Neutrophil (primary cell): ENCODE measurements around the gene NDUFA11.

Source experiments
- H3K27ac ChIP-seq: fragments of 200-600 bp; sonication (generic); 2 replicates; pipeline ENCODE4 v1.5.1; 2016; ENCODE audit warnings: mild to moderate bottlenecking, moderate library complexity
- H3K27me3 ChIP-seq: fragments of 200-600 bp; sonication (generic); 2 replicates; pipeline ENCODE4 v1.6.0; 2016; ENCODE audit warnings: mild to moderate bottlenecking
- H3K36me3 ChIP-seq: fragments of 200-600 bp; sonication (generic); 2 replicates; pipeline ENCODE4 v1.5.1; 2017
- H3K4me1 ChIP-seq, 2 experiments: fragments of 200-600 bp in 1 of 2; sonication (generic) in 1 of 2; 1 replicate in 1 of 2; 2 replicates in 1 of 2; pipeline versions ENCODE4 v1.5.1 to v1.6.1; 2013 to 2016; ENCODE audit warnings: low read depth in 1 of 2, low read length in 1 of 2, mild to moderate bottlenecking in 1 of 2, moderate library complexity in 1 of 2; ENCODE audit not compliant: control insufficient read depth in 1 of 2, insufficient read depth in 1 of 2
- H3K4me3 ChIP-seq, 2 experiments: fragments of 200-600 bp in 1 of 2; sonication (generic) in 1 of 2; 1 replicate in 1 of 2; 2 replicates in 1 of 2; pipeline ENCODE4 v1.5.1; 2013 to 2016; ENCODE audit warnings: low read depth in 1 of 2, low read length in 1 of 2, mild to moderate bottlenecking in 1 of 2, moderate library complexity in 1 of 2
- H3K9me3 ChIP-seq: fragments of 200-600 bp; sonication (generic); 2 replicates; pipeline ENCODE4 v1.5.1; 2016
- TF ChIP-seq, protein P1 (sequence below): fragments of 200-600 bp; sonication (generic); IDR thresholded peaks from 2 replicates; pipeline ENCODE4 v1.5.1; 2016; ENCODE audit warnings: antibody characterized with exemption

Gene NDUFA11

DNA sequence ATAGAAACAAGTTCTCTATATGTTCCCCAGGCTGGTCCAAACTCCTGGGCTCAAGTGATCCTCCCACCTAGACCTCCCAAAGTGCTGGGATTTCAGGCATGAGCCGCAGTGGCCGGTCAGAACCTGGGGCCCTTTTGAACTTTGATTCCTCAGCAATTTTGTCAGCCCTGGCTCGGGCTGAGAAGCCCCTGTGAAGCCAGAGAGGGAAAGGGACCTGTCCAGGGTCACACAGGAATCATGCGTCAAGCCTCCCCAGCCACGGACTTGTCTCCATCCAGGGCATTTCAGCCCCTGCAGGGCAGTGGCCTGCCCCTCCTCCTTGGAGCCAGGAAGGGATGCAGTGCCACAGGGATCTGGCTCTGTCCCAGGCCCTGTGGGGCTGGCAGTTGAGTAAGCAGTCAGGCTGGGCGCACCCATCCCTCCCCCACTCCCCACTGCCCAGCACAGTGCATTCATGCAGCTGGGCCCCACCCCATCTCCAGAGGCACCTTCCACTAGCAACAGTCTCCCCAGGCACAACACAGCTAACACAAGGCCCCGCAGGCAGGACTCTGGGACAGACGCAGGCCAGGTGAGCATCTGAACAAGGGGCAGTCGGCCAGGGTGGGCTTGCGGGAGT, 10.3 kb upstream of the NDUFA11 start, which contains the start of gene CAPS:
Gene CAPS, plus strand, starts transcription at position 516 of the 619 bp plus-strand sequence. CDS start 153 bp downstream, outside the sequence.
- H3K36me3 ChIP-seq: peaks cover 78% of the 10 kb centered on the region
- TF ChIP-seq, protein P1, sequence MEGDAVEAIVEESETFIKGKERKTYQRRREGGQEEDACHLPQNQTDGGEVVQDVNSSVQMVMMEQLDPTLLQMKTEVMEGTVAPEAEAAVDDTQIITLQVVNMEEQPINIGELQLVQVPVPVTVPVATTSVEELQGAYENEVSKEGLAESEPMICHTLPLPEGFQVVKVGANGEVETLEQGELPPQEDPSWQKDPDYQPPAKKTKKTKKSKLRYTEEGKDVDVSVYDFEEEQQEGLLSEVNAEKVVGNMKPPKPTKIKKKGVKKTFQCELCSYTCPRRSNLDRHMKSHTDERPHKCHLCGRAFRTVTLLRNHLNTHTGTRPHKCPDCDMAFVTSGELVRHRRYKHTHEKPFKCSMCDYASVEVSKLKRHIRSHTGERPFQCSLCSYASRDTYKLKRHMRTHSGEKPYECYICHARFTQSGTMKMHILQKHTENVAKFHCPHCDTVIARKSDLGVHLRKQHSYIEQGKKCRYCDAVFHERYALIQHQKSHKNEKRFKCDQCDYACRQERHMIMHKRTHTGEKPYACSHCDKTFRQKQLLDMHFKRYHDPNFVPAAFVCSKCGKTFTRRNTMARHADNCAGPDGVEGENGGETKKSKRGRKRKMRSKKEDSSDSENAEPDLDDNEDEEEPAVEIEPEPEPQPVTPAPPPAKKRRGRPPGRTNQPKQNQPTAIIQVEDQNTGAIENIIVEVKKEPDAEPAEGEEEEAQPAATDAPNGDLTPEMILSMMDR: no peak
- no peak within 1 kb of the TSS for H3K27ac ChIP-seq
- no peaks in the 10 kb centered on the region for H3K27me3 ChIP-seq
- no peak within 1 kb of the TSS for H3K4me3 ChIP-seq
- peaks cover 2 to 5% of the 10 kb centered on the region in 2 experiments for H3K4me1 ChIP-seq
- H3K9me3 ChIP-seq: no peaks in the 10 kb centered on the region

DNA sequence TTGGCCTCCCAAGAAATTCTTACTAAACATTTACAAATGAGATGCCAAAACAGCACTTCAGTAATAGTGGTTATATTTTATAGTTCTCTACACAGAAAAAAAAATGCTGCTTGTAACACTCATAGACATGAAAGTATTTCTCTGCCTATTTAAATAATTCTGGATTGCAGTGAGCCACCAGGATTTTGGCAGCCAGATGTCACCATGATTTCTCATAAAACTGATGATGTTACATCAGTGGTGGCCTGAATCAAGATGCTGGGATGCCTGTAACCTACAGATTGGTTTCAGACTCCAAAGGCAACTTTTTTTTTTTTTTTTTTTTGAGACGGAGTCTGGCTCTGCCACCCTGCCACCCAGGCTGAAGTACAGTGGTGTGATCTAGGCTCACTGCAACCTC, 7.8 kb upstream of the NDUFA11 start:
- TF ChIP-seq, protein P1: no peak
- H3K9me3 ChIP-seq: no peaks in the 10 kb centered on the region
- H3K4me1 ChIP-seq: peaks cover 6 to 15% of the 10 kb centered on the region in 2 experiments
- H3K36me3 ChIP-seq: peaks cover 56% of the 10 kb centered on the region
- no peak overlapping the region for H3K4me3 ChIP-seq
- H3K27me3 ChIP-seq: no peaks in the 10 kb centered on the region
- no peak overlapping the region for H3K27ac ChIP-seq

DNA sequence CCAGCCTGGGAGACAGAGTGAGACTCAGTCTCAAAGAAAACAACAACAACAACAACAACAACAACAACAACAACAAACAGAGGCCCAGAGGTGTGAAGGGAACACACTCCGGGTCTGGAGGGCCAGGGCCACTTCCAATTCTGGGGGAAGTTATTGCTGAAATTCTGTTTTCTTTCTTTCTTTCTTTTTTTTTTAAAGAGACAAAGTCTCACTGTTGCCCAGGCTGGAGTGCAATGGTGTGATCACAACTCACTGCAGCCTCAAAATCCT, 7.0 kb upstream of the NDUFA11 start:
- Histone ChIP-seq H3K4me1 (peaks cover 10 to 20% of the 10 kb centered on the region in 2 experiments), H3K36me3 (peaks cover 48% of the 10 kb centered on the region), H3K27me3 (no peaks in the 10 kb centered on the region), H3K4me3 (no peak overlapping the region), H3K9me3 (no peaks in the 10 kb centered on the region), H3K27ac (no peak overlapping the region)
- TF ChIP-seq, protein P1: no peak

DNA sequence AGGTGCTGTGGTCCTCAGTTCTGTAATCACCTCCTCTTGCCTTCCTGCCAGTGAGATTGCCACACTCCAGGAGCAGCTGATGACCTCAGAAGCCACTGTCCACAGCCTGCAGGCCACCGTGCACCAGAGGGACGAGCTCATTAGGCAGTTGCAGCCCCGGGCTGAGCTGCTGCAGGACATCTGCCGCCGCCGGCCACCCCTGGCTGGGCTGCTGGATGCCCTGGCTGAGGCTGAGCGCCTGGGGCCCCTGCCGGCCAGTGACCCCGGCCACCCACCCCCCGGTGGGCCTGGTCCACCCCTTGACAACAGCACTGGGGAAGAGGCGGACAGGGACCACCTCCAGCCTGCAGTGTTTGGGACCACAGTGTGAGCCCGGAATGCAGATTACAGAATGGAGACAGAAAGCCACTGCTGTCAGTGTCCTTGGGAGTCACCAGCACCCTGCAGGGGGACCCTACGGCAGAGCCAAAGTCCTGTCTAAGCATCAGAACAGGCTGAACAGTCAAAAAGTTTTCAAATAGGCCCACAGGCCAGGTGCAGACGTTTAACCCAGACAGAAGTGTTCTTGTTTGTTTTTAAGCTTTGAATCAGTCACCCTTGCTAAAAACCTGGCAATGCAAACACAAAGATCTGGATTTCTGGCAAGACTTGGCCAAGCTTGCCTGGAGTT, 5.3 kb upstream of the NDUFA11 start:
- H3K27me3 ChIP-seq: no peaks in the 10 kb centered on the region
- H3K36me3 ChIP-seq: peaks cover 33% of the 10 kb centered on the region
- H3K27ac ChIP-seq: peak overlapping the region; percentile 54

DNA sequence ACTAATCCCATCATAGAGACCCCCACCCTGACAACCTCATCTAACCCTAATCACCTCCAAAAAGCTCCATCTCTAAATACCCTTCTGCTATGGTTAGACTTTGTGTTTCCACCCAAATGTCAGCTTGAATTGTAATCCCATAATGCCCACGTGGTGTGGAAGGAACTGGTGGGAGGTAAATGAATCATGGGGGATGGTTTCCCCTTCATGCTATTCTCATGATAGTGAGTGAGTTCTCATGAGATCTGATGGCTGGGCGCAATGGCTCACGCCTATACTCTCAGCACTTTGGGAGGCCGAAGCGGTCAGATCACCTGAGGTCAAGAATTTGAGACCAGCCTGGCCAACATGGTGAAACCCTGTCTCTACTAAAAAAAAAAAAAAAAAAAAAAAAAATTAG, 3.7 kb upstream of the NDUFA11 start:
- Histone ChIP-seq H3K27ac (no peak overlapping the region), H3K4me1 (peaks cover 27 to 37% of the 10 kb centered on the region in 2 experiments), H3K9me3 (no peaks in the 10 kb centered on the region), H3K4me3 (no peak overlapping the region), H3K27me3 (no peaks in the 10 kb centered on the region), H3K36me3 (peaks cover 28% of the 10 kb centered on the region)
- TF ChIP-seq, protein P1: no peak

More for the DNA sequence above, 5.3 kb upstream of the NDUFA11 start:
- TF ChIP-seq, protein P1: no peak
- Histone ChIP-seq H3K4me3 (no peak overlapping the region), H3K9me3 (no peaks in the 10 kb centered on the region), H3K4me1 (peaks cover 18 to 28% of the 10 kb centered on the region in 2 experiments)
